Measurements from ENCODE around the gene DEPDC5.
"Not testable (repeated sequence)": the region's sequence is repeated elsewhere in the genome, so short reads cannot be mapped to it uniquely, and the experiment has no call there.

Gene DEPDC5

GRCh38 chr22:31815383-31815814, 61.6 kb downstream of the DEPDC5 start:
- not testable (repeated sequence) for DNase-seq (ENCODE audit: low read depth)

- DNase-seq (ENCODE audit: low read depth) = no peak
These were observed 62.9 kb downstream of the DEPDC5 start for GRCh38 chr22:31816750-31817149.

GRCh38 chr22:31818481-31819392, 64.9 kb downstream of the DEPDC5 start:
- DNase-seq (ENCODE audit: low read depth) = no peak

- no peak for DNase-seq (ENCODE audit: low read depth)
These were observed 66.8 kb downstream of the DEPDC5 start for GRCh38 chr22:31820655-31821054.

GRCh38 chr22:31821572-31821971, 67.8 kb downstream of the DEPDC5 start:
- no peak for DNase-seq (ENCODE audit: low read depth)

- no peak for DNase-seq (ENCODE audit: low read depth)
These were observed 68.7 kb downstream of the DEPDC5 start for GRCh38 chr22:31822523-31822922.

GRCh38 chr22:31825513-31825912, 71.7 kb downstream of the DEPDC5 start:
- no peak for DNase-seq (ENCODE audit: low read depth)

- DNase-seq (ENCODE audit: low read depth) = no peak
These were observed 72.6 kb downstream of the DEPDC5 start for GRCh38 chr22:31826443-31826842.

GRCh38 chr22:31828739-31829138, 74.9 kb downstream of the DEPDC5 start:
- no peak for DNase-seq (ENCODE audit: low read depth)

GRCh38 chr22:31829505-31829904, 75.7 kb downstream of the DEPDC5 start:
- no peak for DNase-seq (ENCODE audit: low read depth)

- DNase-seq (ENCODE audit: low read depth) = no peak
These were observed 76.9 kb downstream of the DEPDC5 start for GRCh38 chr22:31830721-31831070.

GRCh38 chr22:31833930-31834329, 80.1 kb downstream of the DEPDC5 start:
- DNase-seq (ENCODE audit: low read depth) = no peak

- no peak for DNase-seq (ENCODE audit: low read depth)
These were observed 82.2 kb downstream of the DEPDC5 start for GRCh38 chr22:31836010-31836409.

- no peak for DNase-seq (ENCODE audit: low read depth)
These were observed 85.1 kb downstream of the DEPDC5 start for GRCh38 chr22:31838917-31839316.

- no peak for DNase-seq (ENCODE audit: low read depth)
These were observed 86.2 kb downstream of the DEPDC5 start for GRCh38 chr22:31839986-31840385.

- no peak for DNase-seq (ENCODE audit: low read depth)
These were observed 86.8 kb downstream of the DEPDC5 start for GRCh38 chr22:31840585-31840984.

- DNase-seq (ENCODE audit: low read depth) = no peak
These were observed 87.4 kb downstream of the DEPDC5 start for GRCh38 chr22:31841078-31841827.

- no peak for DNase-seq (ENCODE audit: low read depth)
These were observed 89.7 kb downstream of the DEPDC5 start for GRCh38 chr22:31843526-31843925.

GRCh38 chr22:31844941-31845340, 91.1 kb downstream of the DEPDC5 start:
- no peak for DNase-seq (ENCODE audit: low read depth)

- DNase-seq (ENCODE audit: low read depth) = no peak
These were observed 92.6 kb downstream of the DEPDC5 start for GRCh38 chr22:31846161-31847115.

- DNase-seq (ENCODE audit: low read depth) = no peak
These were observed 94.6 kb downstream of the DEPDC5 start for GRCh38 chr22:31848411-31848810.

GRCh38 chr22:31850135-31850534, 96.3 kb downstream of the DEPDC5 start:
- no peak for DNase-seq (ENCODE audit: low read depth)

All from activated T-helper 1 cell treated with Interleukin-2 at 50 U/mL for 16 hours (primary cell).